HS-5 (cell line): Measurements from ENCODE around the gene LHFPL3.
"Not testable (repeated sequence)": the region's sequence is repeated elsewhere in the genome, so short reads cannot be mapped to it uniquely, and the experiment has no call there.

Source experiments
- DNase-seq: peaks from one replicate; pipeline ENCODE4 v3.0.0-alpha.2; 2012; ENCODE audit warnings: low read depth

Gene LHFPL3

DNA sequence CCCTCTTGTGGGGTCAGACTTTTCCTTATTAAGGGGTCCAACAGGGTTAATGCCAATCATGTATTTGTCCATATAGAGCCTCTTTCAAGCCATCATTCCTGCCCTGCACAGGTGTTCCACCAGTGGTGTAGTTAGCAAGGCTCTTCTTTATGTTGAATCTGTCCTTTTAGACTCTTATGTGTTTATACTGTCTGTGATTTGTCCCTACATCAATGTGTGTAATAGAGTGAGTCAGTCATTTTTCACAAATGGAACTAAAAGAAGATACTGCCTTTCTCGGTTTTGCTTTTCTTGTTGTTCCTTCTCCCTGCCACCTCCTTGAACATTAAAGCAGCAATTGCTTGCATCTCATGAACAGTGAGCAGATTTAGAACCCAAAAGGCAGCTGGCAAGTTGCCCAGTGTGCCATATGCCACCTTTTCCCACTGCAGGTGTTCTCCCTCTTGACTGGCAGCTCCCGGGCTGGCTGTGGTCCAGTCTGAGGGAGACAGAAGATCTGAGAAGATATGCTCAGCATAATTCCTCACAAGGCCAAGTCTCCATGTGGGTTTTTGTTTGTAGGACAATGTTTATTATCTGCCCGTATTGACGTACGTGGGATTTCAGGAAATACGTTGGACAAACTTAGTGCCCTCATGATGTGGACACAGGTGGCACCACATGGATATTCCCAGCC, 154.1 kb downstream of the LHFPL3 start:
- no peak for DNase-seq

DNA sequence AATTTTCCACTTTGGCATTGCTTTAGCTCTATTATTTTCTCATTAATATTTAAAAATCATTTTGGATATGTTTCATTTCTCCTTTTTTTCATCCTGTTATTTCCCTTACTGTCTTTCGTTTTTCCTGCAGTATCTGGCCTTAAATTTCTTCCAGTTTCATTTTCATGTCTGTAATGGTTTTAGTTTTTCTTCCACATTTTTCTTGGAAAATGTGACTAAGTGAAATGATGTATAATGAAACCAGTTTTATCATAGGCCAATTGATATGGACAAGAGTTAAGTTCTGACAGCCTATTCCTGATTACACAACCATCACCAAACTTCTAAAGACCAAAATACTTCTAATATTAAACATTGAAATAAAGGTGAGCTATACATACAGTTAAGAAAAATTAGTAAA, 158.5 kb downstream of the LHFPL3 start:
- no peak for DNase-seq

GRCh38 chr7:104487642-104488041, 159.2 kb downstream of the LHFPL3 start:
- no peak for DNase-seq

- no peak for DNase-seq
Observed at GRCh38 chr7:104497379-104497967, 169.1 kb downstream of the LHFPL3 start.

DNA sequence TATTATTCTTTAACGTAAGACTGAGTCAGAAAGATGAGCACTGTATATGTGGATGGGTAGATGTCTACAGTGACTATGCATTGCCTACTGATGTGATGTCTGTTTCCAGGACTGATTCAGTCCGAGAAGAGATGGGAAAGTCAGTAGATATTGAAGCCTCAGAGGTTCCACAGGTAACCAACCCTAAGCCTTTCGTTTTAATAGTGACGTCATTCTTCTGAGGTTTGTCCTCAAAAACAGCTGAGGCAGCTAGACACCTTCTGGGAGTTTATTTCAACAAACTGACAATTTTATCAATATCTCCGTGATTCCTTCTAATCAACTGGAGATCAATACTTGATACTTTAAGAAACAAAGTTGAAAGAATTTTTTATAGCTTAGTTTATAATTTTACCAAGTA, 171.6 kb downstream of the LHFPL3 start:
- no peak for DNase-seq

GRCh38 chr7:104509874-104510273, 181.5 kb downstream of the LHFPL3 start:
- no peak for DNase-seq

- no peak for DNase-seq
Observed at GRCh38 chr7:104524853-104525252, 196.4 kb downstream of the LHFPL3 start.

- DNase-seq = no peak
Observed at GRCh38 chr7:104528142-104528541, 199.7 kb downstream of the LHFPL3 start.

DNA sequence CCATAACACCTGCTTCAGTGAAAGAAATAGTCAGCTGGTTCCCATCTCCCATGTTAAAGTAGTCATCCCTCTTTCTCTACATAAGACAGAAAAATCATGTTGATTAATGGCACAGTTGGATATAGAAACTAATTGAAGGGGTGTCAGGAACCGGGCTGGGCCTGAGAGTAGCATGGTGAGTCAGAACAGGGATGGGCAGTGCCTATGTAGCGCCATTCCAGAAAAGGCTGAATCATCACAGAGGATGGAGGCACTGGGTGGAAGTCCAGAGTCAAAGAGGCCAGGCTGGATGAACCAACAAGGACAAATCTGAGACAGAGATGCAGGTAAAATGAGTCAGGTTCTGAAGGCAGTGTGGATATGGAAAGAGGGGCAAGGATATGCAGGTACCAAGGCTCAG, 201.2 kb downstream of the LHFPL3 start:
- DNase-seq = no peak

DNA sequence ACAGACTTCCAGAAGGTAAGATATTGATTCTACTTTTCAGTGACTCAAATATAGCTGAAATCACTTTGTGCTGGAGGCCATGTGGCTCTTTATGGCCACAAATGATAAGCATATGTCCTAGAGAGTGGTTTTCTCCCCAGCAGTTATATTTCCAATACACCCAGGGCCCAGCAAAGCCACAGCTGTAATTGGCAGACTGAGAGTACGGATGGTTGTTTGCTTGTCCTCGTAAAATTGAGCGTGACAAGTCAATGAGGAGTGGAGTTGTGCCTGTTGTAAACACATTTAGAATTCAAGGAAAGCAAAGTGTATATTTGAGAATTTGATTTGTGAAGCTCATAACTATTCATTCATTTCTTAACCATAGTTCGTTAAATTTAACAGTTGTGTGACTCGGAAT, 201.8 kb downstream of the LHFPL3 start:
- no peak for DNase-seq

- DNase-seq = no peak
Observed at GRCh38 chr7:104534149-104534548, 205.7 kb downstream of the LHFPL3 start.

DNA sequence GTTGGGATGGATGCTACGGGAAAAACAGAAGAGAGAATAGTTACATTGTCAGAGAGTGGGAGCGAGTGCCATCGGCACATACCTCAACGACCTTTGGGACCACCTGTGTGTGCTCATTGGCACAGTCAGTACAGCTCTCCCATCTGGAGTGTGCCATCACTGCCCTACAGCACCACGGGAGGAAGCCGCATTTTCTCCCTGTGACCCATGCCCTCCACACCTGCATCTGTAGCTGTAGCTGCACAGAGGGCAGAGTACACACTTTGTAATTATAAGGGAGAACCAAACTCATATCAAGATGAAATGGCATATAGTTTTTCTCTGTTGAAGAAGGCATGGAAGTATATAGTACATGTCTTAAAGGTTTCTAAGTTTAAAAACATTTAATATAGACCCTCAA, 207.4 kb downstream of the LHFPL3 start:
- no peak for DNase-seq

DNA sequence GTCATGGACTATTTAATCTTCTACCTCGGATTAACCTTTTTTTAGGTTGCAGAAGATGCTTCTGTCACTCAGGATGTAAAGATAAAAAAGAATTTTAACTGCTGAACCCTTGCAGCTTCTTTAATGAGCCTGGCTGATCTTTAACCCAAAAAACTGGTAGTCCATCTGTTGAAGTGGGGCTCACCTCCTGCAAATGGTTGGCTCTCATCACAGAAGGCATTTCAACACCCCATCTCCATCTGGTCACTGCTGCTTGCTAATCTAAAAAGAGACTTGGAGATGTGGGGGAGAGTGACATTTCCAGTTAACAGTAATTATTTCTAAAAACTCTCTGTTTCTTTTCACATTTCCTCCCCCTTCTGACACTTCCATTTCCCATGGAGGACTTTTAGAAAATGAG, 208.6 kb downstream of the LHFPL3 start:
- DNase-seq = no peak

DNA sequence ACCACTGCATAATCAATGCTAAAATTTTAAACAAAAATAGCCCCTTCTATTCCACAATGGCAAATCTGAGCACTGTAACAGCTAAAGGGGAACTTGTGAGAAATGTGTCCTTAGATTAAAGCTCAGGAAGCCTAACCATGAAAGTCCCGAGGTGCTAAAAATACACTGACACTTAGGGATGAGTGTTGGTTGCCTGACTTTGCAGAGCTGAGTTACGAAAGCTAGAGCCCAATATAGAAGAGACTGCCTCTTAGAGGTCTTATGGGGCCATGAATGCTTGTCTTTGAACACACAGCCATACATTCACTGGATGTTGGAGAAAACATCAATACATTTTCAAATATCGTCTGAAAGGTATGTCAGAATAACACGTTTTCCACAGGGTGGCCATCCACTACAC, 209.7 kb downstream of the LHFPL3 start:
- DNase-seq = no peak

DNA sequence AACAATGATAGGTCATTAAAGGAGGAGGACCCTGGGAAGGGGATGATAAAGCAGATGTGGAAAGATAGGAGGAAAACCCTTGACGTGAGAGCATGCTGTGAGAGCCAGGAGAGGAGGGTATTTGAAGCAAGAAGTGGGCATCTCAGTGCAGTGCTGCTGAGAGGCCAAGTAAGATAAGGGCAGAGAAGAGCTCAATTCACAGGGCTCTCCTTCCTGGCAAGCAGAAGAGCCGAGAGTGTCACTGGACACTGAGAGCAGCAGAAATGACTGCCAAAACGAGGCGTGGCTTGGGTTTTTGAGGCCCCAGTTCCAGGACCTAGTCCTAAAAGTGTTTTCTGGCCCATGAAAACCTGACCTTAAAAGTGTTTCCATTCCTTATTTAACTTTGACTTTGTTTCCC, 213.5 kb downstream of the LHFPL3 start:
- DNase-seq = no peak

GRCh38 chr7:104548861-104549260, 220.5 kb downstream of the LHFPL3 start:
- DNase-seq = no peak

GRCh38 chr7:104550362-104550761, 222.0 kb downstream of the LHFPL3 start:
- DNase-seq = peak; percentile 3

GRCh38 chr7:104551226-104551625, 222.8 kb downstream of the LHFPL3 start:
- DNase-seq = no peak

DNA sequence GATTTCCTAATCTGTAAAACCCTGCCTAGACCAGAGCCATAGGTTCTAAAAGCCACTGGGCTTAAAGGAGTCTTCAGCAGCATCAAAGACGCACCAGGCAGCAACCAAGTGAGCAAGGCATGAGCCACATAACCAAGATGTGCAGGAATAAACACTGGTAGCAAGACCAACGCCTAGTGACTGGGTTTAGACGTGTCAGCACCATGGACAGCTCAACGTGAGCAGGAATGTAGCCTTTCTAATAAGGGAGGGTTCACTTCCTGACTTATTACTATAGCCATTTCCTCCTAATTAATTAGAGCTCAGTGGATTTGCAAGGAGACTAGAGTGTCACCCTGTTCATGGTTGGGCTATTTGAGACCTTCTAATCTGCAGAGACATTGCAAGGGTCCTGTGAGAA, 223.7 kb downstream of the LHFPL3 start:
- DNase-seq = no peak

- DNase-seq = no peak
Observed at GRCh38 chr7:104553074-104553473, 224.7 kb downstream of the LHFPL3 start.

- DNase-seq = not testable (repeated sequence)
Observed at GRCh38 chr7:104563350-104563901, 235.0 kb downstream of the LHFPL3 start.

GRCh38 chr7:104569751-104570150, 241.3 kb downstream of the LHFPL3 start:
- no peak for DNase-seq

- no peak for DNase-seq
Observed at GRCh38 chr7:104572554-104572953, 244.2 kb downstream of the LHFPL3 start.

GRCh38 chr7:104584620-104585019, 256.2 kb downstream of the LHFPL3 start:
- DNase-seq = no peak
